Measurements from ENCODE around the gene DMBT1. TPM values are rescaled to one million over a fixed set of nuclear protein-coding genes. Genes with fewer than 3 reads are reported as not detected.

Gene DMBT1
- total and polyA plus RNA-seq, 2 of the 4 experiments (the other 2 are of a cell fraction), result under 0.01 TPM; not detected in 1

- Histone ChIP-seq H2AK9ac (replicated peaks; ENCODE audit: low read depth, low read length, poor library complexity) (no peak overlapping the region), H3K4me3 (ENCODE audit: insufficient read depth, low read depth, low read length) (no peak overlapping the region), H3K4me1 (ENCODE audit: control insufficient read depth, insufficient read depth, low read length) (0 out of 2 replicates have a peak, but pooled peaks cover 2% of the 10 kb centered on the region), H2BK15ac (ENCODE audit: low read depth, low read length) (no peak overlapping the region), H2AK5ac (ENCODE audit: low read depth, low read length) (no peak overlapping the region), H4K91ac (ENCODE audit: insufficient read depth, low read depth, low read length) (no peak overlapping the region), H3K4ac (ENCODE audit: low read depth, low read length) (no peak overlapping the region), H3K36me3 (ENCODE audit: control insufficient read depth, insufficient read depth, low read length) (peaks cover 16% of the 10 kb centered on the region), H4K5ac (ENCODE audit: low read depth, low read length) (no peak overlapping the region), H2BK120ac (ENCODE audit: low read depth, low read length) (no peak overlapping the region), H3K9ac (ENCODE audit: low read depth, low read length) (no peak overlapping the region), H3K79me1 (ENCODE audit: low read depth in 1 of 2, low read length in 2 of 2) (no peaks in the 10 kb centered on the region), H3K27ac (ENCODE audit: insufficient read depth, low read length) (no peak overlapping the region), H3K9me1 (ENCODE audit: insufficient read depth, low read length) (no peaks in the 10 kb centered on the region), H3K23ac (ENCODE audit: low read depth, low read length) (no peak overlapping the region), H3K27me3 (ENCODE audit: control insufficient read depth, insufficient read depth, low read length) (peaks cover 2% of the 10 kb centered on the region; the same call in 1 of the 2 replicates), H2BK20ac (ENCODE audit: low read depth, low read length) (no peak overlapping the region), H2BK5ac (ENCODE audit: low read depth, low read length, poor library complexity, severe bottlenecking) (no peak overlapping the region), H4K20me1 (ENCODE audit: insufficient read depth, low read length) (no peaks in the 10 kb centered on the region), H3K18ac (ENCODE audit: low read depth, low read length) (no peak overlapping the region), H3K4me2 (ENCODE audit: low read depth, low read length) (no peak overlapping the region), H3K14ac (replicated peaks; ENCODE audit: low read depth, low read length) (no peak overlapping the region), H3K56ac (ENCODE audit: extremely low read depth, insufficient read depth, low read length) (no peak overlapping the region), H3K9me3 (ENCODE audit: control insufficient read depth, insufficient read depth, low read length) (no peaks in the 10 kb centered on the region), H2AFZ (replicated peaks; ENCODE audit: low read length, poor library complexity) (no peak overlapping the region), H4K8ac (ENCODE audit: low read depth in 2 of 2, low read length in 2 of 2) (no peak overlapping the region)
- DNase-seq (no peak), ATAC-seq (ENCODE audit: low read depth) (no peak)
- BruUV-seq (replicated peaks), result no TSS peak
- intact Hi-C loops (cut with micrococcal nuclease) (no loop called here), in situ Hi-C loops (cut with MboI; ENCODE audit: low sequenced_read_pairs) (no loop called here), dilution Hi-C loops (cut with HindIII; ENCODE audit: low sequenced_read_pairs, unreplicated experiment) (no loop called here)
- 54% methylated on average over 5 of the region's 7 CpGs; no CpG with 5 or more reads in 1 of the 2 experiments for WGBS, 2 experiments (ENCODE audit: extremely low coverage in 2 of 2, insufficient read length in 1 of 2)
- TF ChIP-seq, protein P1, sequence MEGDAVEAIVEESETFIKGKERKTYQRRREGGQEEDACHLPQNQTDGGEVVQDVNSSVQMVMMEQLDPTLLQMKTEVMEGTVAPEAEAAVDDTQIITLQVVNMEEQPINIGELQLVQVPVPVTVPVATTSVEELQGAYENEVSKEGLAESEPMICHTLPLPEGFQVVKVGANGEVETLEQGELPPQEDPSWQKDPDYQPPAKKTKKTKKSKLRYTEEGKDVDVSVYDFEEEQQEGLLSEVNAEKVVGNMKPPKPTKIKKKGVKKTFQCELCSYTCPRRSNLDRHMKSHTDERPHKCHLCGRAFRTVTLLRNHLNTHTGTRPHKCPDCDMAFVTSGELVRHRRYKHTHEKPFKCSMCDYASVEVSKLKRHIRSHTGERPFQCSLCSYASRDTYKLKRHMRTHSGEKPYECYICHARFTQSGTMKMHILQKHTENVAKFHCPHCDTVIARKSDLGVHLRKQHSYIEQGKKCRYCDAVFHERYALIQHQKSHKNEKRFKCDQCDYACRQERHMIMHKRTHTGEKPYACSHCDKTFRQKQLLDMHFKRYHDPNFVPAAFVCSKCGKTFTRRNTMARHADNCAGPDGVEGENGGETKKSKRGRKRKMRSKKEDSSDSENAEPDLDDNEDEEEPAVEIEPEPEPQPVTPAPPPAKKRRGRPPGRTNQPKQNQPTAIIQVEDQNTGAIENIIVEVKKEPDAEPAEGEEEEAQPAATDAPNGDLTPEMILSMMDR (conservative IDR thresholded peaks at IDR 0.05; ENCODE audit: low read depth, low read length), result no peak
- no peak for TF ChIP-seq BHLHE40 (IDR thresholded peaks at IDR 0.05; ENCODE audit: low read depth, low read length)
- TF ChIP-seq MAFK (IDR thresholded peaks at IDR 0.05; ENCODE audit: low read depth, low read length), result no peak
- no peak for TF ChIP-seq MXI1 (IDR thresholded peaks at IDR 0.05; ENCODE audit: borderline replicate concordance, low read depth, low read length)
- TF ChIP-seq POLR2A (IDR thresholded peaks at IDR 0.05; ENCODE audit: low read depth, low read length), result no peak
- TF ChIP-seq CEBPB (IDR thresholded peaks at IDR 0.05; ENCODE audit: low read depth, low read length), result no peak
- TF ChIP-seq SMC3 (IDR thresholded peaks at IDR 0.05; ENCODE audit: low read depth, low read length), result no peak
- no peak for TF ChIP-seq NFE2L2 (IDR thresholded peaks at IDR 0.05; ENCODE audit: low read depth, low read length)
- TF ChIP-seq, protein P2, sequence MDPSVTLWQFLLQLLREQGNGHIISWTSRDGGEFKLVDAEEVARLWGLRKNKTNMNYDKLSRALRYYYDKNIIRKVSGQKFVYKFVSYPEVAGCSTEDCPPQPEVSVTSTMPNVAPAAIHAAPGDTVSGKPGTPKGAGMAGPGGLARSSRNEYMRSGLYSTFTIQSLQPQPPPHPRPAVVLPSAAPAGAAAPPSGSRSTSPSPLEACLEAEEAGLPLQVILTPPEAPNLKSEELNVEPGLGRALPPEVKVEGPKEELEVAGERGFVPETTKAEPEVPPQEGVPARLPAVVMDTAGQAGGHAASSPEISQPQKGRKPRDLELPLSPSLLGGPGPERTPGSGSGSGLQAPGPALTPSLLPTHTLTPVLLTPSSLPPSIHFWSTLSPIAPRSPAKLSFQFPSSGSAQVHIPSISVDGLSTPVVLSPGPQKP (IDR thresholded peaks at IDR 0.05; ENCODE audit: borderline replicate concordance, low read depth, low read length), result no peak
- TF ChIP-seq RAD21 (IDR thresholded peaks at IDR 0.05; ENCODE audit: low read length), result no peak
- TF ChIP-seq, protein P3, sequence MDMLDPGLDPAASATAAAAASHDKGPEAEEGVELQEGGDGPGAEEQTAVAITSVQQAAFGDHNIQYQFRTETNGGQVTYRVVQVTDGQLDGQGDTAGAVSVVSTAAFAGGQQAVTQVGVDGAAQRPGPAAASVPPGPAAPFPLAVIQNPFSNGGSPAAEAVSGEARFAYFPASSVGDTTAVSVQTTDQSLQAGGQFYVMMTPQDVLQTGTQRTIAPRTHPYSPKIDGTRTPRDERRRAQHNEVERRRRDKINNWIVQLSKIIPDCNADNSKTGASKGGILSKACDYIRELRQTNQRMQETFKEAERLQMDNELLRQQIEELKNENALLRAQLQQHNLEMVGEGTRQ (IDR thresholded peaks at IDR 0.05; ENCODE audit: low read depth, low read length), result no peak
- TF ChIP-seq RCOR1 (IDR thresholded peaks at IDR 0.05; ENCODE audit: insufficient replicate concordance, low read length), result no peak
- TF ChIP-seq CHD1 (IDR thresholded peaks at IDR 0.05; ENCODE audit: low read depth, low read length), result no peak
- no peak for TF ChIP-seq MAZ (IDR thresholded peaks at IDR 0.05; ENCODE audit: borderline replicate concordance, low read depth, low read length)
- no peak for TF ChIP-seq RFX5 (IDR thresholded peaks at IDR 0.05; ENCODE audit: low read depth, low read length)
- TF ChIP-seq FOS (IDR thresholded peaks at IDR 0.05; ENCODE audit: low read depth, low read length), result no peak
- ChIA-PET CTCF (no interaction called here), POLR2A (ENCODE audit: unreplicated experiment) (no interaction called here)
Observed at GRCh38 chr10:122519144-122519543, 41.4 kb upstream of the DMBT1 start.

All from IMR-90 (cell line).